ENCODE results near the gene GEMIN4.
A peak's percentile ranks its signal among the peaks of the same experiment; 100 is the strongest.

GEMIN4 gene

DNA sequence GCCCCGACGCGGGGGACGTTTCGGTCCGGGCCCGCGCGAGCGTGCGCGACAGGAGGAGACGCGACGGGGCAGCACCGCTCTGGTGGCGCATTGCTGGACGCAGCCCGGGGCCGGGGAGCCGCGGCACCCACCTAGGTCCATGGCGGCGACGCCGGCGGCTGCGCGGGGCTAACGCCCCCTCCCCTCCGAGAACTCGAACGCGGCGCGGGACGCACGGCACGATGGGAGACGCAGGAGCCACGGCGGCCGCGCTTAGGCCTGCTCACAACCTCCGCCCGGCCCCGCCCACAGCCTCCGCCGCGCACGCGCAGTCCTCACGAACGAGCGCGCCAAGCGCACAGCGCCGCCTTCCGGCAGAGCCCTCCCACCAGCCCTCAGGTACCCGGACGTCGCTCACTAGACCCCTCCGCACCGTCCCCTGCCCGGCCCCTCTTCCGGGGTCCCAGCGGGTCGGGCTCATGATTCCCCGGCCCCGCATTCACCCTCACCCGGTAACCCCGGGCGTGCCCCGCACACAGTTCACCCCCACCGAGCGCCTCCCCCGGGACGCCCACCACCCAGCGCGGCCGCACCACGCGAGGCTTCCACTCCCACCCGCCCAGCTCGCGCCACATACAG, at the start of gene GEMIN4:
Gene GEMIN4 (minus strand): TSS at position 263 of the 618 bp plus-strand sequence. CDS start 122 bp downstream, at position 141.
- peak; percentile 72 for DNase-seq (ENCODE audit: low read depth)
- peak; percentile 98 for TF ChIP-seq CTCF (IDR thresholded peaks at IDR 0.05; ENCODE audit: low read depth, low read length, missing control alignments)

GRCh38 chr17:801660-802059, 49.6 kb upstream of the GEMIN4 start:
- DNase-seq (ENCODE audit: low read depth): no peak
- no peak for TF ChIP-seq CTCF (IDR thresholded peaks at IDR 0.05; ENCODE audit: low read depth, low read length, missing control alignments)
- H3K4me3 ChIP-seq (ENCODE audit: low read depth, low read length): no peak overlapping the region

More for the DNA sequence above, at the start of gene GEMIN4:
- peak within 1 kb of the TSS; percentile 91 for H3K4me3 ChIP-seq (ENCODE audit: low read depth, low read length)

DNA sequence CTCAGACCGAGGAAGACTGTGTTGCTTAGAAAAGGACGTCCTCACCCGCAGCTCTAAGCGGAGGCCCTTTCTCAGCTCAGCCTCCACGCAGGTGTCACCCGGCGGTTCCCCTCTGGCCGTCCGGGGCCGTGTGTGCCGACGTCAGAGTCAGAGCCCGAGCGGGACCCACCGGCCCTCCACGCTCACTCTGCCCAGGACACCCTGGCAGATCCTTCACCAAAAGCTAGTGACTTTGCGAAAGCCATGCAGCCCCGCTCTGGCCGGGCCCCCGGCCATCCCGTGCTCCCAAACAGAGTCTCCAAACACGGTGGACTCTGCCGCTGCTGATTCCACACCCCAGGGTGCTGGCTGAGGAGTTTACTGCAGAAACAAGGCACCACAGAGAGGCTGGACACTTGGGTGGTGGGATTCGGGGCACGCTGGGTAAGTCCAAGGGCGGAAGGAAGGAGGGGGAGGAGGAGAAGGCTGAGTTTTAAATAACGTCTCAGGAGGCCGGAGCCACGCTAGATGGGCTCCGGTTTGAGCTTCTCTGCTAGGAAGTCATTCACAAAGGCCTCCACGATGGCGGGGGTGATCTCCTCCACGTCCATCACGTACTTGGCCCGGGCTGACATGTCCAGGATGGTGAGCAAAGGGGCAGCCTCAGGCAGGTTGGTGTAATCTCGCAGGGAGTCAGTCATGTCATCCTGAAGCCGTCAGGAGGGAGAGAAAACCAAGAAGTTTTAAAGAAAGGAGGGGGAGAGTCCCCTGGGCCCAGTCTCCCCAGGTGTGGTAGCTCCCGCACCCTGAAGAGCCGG, 48.6 kb upstream of the GEMIN4 start:
- no peak for TF ChIP-seq CTCF (IDR thresholded peaks at IDR 0.05; ENCODE audit: low read depth, low read length, missing control alignments)
- no peak for DNase-seq (ENCODE audit: low read depth)
- H3K4me3 ChIP-seq (ENCODE audit: low read depth, low read length): no peak overlapping the region

GRCh38 chr17:799261-799660, 47.2 kb upstream of the GEMIN4 start:
- H3K4me3 ChIP-seq (ENCODE audit: low read depth, low read length): no peak overlapping the region
- DNase-seq (ENCODE audit: low read depth): no peak
- TF ChIP-seq CTCF (IDR thresholded peaks at IDR 0.05; ENCODE audit: low read depth, low read length, missing control alignments): no peak

GRCh38 chr17:798246-798645, 46.2 kb upstream of the GEMIN4 start:
- DNase-seq (ENCODE audit: low read depth): no peak

GRCh38 chr17:797236-797840, 45.3 kb upstream of the GEMIN4 start:
- H3K4me3 ChIP-seq (ENCODE audit: low read depth, low read length): no peak overlapping the region
- DNase-seq (ENCODE audit: low read depth): no peak
- TF ChIP-seq CTCF (IDR thresholded peaks at IDR 0.05; ENCODE audit: low read depth, low read length, missing control alignments): no peak

More at GRCh38 chr17:798246-798645, 46.2 kb upstream of the GEMIN4 start:
- H3K4me3 ChIP-seq (ENCODE audit: low read depth, low read length): no peak overlapping the region
- TF ChIP-seq CTCF (IDR thresholded peaks at IDR 0.05; ENCODE audit: low read depth, low read length, missing control alignments): no peak
